ENCODE data around the gene PRKCB. TPM values are rescaled to one million over a fixed set of nuclear protein-coding genes. Genes with fewer than 3 reads are reported as not detected.
"Not testable (repeated sequence)": the region's sequence is repeated elsewhere in the genome, so short reads cannot be mapped to it uniquely, and the experiment has no call there.

The PRKCB gene
- total and polyA plus RNA-seq, 3 donors from 2014 or later = 25.5 to 49.7 (median 26.6) TPM

DNA sequence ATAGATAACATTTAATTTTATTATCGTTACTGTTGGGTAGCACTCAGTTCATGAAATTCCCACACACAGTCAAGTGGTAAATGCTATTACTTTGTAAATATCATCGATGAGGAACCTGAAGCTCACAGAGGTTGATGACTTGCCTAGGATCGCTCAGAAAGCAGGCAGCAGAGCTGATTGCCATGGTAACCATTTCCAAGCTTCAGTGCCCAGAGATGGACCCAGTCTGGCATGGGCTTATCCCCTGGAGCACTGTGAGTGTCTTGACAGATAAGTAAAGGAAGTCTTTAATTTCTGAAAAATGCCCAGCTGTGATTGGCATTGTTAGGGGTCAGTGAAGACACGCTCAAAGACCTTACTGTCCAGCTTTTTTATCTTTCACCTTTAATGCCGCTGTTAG lies 95.0 kb downstream of the PRKCB start:
- TF ChIP-seq, protein P1, sequence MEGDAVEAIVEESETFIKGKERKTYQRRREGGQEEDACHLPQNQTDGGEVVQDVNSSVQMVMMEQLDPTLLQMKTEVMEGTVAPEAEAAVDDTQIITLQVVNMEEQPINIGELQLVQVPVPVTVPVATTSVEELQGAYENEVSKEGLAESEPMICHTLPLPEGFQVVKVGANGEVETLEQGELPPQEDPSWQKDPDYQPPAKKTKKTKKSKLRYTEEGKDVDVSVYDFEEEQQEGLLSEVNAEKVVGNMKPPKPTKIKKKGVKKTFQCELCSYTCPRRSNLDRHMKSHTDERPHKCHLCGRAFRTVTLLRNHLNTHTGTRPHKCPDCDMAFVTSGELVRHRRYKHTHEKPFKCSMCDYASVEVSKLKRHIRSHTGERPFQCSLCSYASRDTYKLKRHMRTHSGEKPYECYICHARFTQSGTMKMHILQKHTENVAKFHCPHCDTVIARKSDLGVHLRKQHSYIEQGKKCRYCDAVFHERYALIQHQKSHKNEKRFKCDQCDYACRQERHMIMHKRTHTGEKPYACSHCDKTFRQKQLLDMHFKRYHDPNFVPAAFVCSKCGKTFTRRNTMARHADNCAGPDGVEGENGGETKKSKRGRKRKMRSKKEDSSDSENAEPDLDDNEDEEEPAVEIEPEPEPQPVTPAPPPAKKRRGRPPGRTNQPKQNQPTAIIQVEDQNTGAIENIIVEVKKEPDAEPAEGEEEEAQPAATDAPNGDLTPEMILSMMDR (IDR thresholded peaks at IDR 0.05) = no peak
- TF ChIP-seq POLR2A (IDR thresholded peaks at IDR 0.05) = no peak
- intact Hi-C loops (cut with DNase I; ENCODE audit: low total_unique reads) = no loop called here
- Histone ChIP-seq H3K27ac (no peak overlapping the region), H3K36me3 (ENCODE audit: low read depth, missing control alignments) (no peaks in the 10 kb centered on the region), H3K27me3 (no peaks in the 10 kb centered on the region), H3K9me3 (no peaks in the 10 kb centered on the region), H3K4me1 (no peaks in the 10 kb centered on the region), H3K4me3 (no peak overlapping the region)
- 89 to 90% methylated on average over 5 of the region's 5 CpGs for WGBS, 2 donors
- no peak for DNase-seq

DNA sequence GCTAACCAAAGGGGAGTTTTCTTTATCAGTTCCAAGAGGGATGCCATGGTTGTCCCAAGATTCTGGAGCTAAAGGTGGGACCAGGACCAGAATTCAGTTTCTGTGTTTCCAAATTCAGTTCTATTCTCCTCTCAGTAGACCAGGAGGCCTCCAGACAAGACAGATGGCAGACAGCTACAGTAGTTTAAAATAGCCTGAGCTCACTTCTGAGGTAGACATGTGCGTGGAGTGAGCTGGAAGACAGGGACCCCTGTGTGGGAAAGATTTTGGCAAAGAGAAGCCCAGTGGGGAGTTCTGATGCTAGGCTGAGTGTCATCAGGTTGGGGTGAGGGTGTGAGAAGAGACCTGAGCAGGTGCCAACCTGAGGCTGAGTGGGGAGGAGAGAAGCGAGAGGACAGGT lies 95.4 kb downstream of the PRKCB start:
- Histone ChIP-seq H3K36me3 (ENCODE audit: low read depth, missing control alignments) (no peaks in the 10 kb centered on the region), H3K4me3 (no peak overlapping the region), H3K27me3 (no peaks in the 10 kb centered on the region), H3K4me1 (no peaks in the 10 kb centered on the region), H3K27ac (no peak overlapping the region), H3K9me3 (no peaks in the 10 kb centered on the region)
- DNase-seq = no peak
- TF ChIP-seq POLR2A (IDR thresholded peaks at IDR 0.05) = no peak
- TF ChIP-seq, protein P1 (IDR thresholded peaks at IDR 0.05) = no peak
- WGBS, 2 donors = 93 to 94% methylated on average over 2 of the region's 2 CpGs
- intact Hi-C loops (cut with DNase I; ENCODE audit: low total_unique reads) = no loop called here

DNA sequence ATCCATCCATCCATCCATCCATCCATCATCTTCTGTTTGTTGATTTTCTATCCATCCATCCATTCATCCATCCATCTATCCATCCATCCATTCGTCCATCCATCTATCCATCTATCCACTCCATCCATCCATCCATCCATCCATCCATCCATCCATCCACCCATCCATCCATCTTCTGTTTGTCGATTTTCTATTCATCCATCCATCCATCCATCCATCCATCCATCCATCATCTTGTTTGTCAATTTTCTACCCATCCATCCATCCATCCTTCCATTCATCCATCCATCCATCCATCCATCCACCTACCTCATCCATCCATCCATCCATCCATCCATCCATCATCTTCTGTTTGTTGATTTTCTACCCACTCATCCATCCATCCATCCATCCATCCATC lies 97.9 kb downstream of the PRKCB start:
- H3K27ac ChIP-seq; H3K4me1 ChIP-seq; DNase-seq; intact Hi-C loops (cut with DNase I; ENCODE audit: low total_unique reads); H3K4me3 ChIP-seq; H3K36me3 ChIP-seq (ENCODE audit: low read depth, missing control alignments); H3K27me3 ChIP-seq; H3K9me3 ChIP-seq: not testable (repeated sequence)
- WGBS, 2 donors = 90 to 92% methylated on average over 2 of the region's 2 CpGs

DNA sequence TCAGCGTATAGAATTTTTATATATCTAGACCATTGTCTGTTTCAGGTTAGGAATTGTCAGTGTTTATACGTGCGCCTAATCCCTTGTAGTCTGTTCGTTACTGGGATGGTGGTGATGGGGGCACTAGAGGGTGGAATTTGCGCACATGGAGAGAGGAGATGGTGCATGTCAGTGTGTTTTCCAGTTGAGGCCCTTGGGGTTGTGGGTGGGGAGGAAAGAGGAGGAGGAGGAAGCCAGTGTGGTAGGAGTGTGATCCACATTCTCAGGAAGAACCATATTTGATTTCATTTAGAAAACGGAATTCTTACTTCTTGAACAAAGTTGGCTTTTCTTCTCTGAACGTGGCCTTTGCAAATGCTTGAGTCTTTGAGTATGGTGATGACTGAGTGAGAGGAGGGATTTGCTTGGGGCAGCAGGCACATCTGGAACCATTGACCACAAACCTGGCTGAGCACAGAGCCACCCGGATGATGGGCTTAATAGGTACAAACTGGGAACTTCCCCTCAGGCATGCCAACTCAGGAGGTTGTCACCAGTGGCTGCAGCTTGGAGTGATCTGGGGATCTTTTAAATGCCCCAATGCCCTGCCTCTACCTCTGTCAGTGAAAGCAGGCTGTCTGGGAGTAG lies 98.9 kb downstream of the PRKCB start:
- Histone ChIP-seq H3K36me3 (ENCODE audit: low read depth, missing control alignments) (no peaks in the 10 kb centered on the region), H3K4me1 (no peaks in the 10 kb centered on the region), H3K4me3 (no peak overlapping the region), H3K9me3 (no peaks in the 10 kb centered on the region), H3K27me3 (no peaks in the 10 kb centered on the region), H3K27ac (no peak overlapping the region)
- no peak for DNase-seq
- intact Hi-C loops (cut with DNase I; ENCODE audit: low total_unique reads) = no loop called here
- WGBS, 2 donors = 84 to 86% methylated on average over 8 of the region's 8 CpGs
- TF ChIP-seq, protein P1 (IDR thresholded peaks at IDR 0.05) = no peak
- TF ChIP-seq POLR2A (IDR thresholded peaks at IDR 0.05) = no peak

DNA sequence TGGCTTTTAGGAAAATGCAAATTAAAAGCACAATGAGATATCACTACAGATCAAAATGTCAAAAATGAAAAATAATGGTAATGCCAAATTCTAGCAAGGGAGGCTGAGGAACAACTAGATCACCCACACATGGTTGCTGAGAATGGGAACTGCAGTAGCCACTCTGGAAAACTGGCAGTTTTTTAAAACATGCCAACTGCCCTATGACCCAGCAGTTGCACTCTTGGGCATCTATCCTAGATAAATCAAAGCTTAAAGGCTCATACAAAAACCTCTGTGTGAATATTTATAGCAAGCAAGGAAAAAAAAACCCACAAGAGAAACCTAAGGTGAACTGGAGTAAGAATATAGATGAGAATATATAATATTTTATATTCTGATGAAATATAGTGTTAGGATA lies 104.3 kb downstream of the PRKCB start:
- intact Hi-C loops (cut with DNase I; ENCODE audit: low total_unique reads) = no loop called here

DNA sequence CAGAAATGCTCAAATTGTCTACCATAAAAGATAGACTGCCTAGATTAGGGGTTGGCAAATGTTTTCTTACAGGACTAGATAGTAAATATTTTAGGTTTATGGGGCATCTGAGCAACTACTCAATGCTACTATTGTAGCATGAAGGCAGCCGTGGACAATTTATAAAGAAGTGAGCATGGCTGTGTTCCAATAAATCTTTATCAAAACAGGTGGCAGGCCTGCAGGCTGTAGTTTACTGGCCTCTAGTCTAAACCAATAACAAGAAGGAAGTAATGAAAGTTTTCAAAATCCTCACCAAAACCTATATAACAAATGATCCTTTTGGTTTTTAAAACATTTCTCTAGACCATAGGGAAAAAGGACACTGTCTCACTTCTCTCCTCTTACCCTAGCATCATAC lies 105.2 kb downstream of the PRKCB start:
- no peak overlapping the region for H3K4me3 ChIP-seq
- WGBS, 2 donors = 31 to 43% methylated on average over 1 of the region's 1 CpG
- DNase-seq = no peak
- H3K9me3 ChIP-seq = no peaks in the 10 kb centered on the region
- TF ChIP-seq, protein P1 (IDR thresholded peaks at IDR 0.05) = no peak
- TF ChIP-seq POLR2A (IDR thresholded peaks at IDR 0.05) = no peak
- H3K27me3 ChIP-seq = no peaks in the 10 kb centered on the region
- no peaks in the 10 kb centered on the region for H3K36me3 ChIP-seq (ENCODE audit: low read depth, missing control alignments)
- H3K4me1 ChIP-seq = no peaks in the 10 kb centered on the region
- H3K27ac ChIP-seq = no peak overlapping the region
- intact Hi-C loops (cut with DNase I; ENCODE audit: low total_unique reads) = no loop called here

More for the DNA sequence above, 104.3 kb downstream of the PRKCB start:
- no peak for TF ChIP-seq POLR2A (IDR thresholded peaks at IDR 0.05)
- H3K27me3 ChIP-seq = no peaks in the 10 kb centered on the region
- no peak for DNase-seq
- no peaks in the 10 kb centered on the region for H3K9me3 ChIP-seq
- H3K27ac ChIP-seq = no peak overlapping the region
- H3K4me1 ChIP-seq = no peaks in the 10 kb centered on the region
- H3K36me3 ChIP-seq (ENCODE audit: low read depth, missing control alignments) = no peaks in the 10 kb centered on the region
- no peak overlapping the region for H3K4me3 ChIP-seq

Data from testis (tissue), 3 donors.